H1 (cell line): ENCODE results near the gene LIPG. TPM values are rescaled to one million over a fixed set of nuclear protein-coding genes. Genes with fewer than 3 reads are reported as not detected.

Source experiments
- CTCF ChIA-PET: fragments of 300-600 bp; sonication (Branson Sonifier 250); formaldehyde crosslinking; loops from one replicate; lab custom pipeline; 2021; ENCODE audit not compliant: partially characterized antibody; lab: Charles Lee
- POLR2A ChIA-PET: fragments of 300-600 bp; sonication (Branson Sonifier 250); formaldehyde crosslinking; loops from one replicate; lab custom pipeline; 2021; ENCODE audit warnings: inconsistent platforms; ENCODE audit not compliant: partially characterized antibody; lab: Charles Lee
- DNase-seq, 2 experiments: peaks; one replicate each; pipeline versions ENCODE4 v3.0.0 to v3.0.0-alpha.2; 2010 to 2022; ENCODE audit warnings: low spot score in 2 of 2, low read depth in 1 of 2, mixed read lengths in 1 of 2
- FAIRE-seq: peaks from 2 replicates; lab custom pipeline; 2011; peaks lifted over from hg19 to GRCh38; lab: Jason Lieb, UNC
- H2AFZ ChIP-seq: 2 replicates; pipeline ENCODE4 v1.8.1; 2012; ENCODE audit warnings: low read length, inconsistent platforms
- H2AK5ac ChIP-seq: 2 replicates; pipeline ENCODE4 v1.6.1; 2013; ENCODE audit warnings: low read depth, low read length
- H2BK120ac ChIP-seq: replicated peaks from 2 replicates; pipeline ENCODE3; 2013; ENCODE audit warnings: low read depth, low read length, inconsistent platforms
- H2BK12ac ChIP-seq: 2 replicates; pipeline ENCODE4 v1.6.1; 2013; ENCODE audit warnings: low read depth, low read length
- H2BK15ac ChIP-seq: 2 replicates; pipeline ENCODE4 v1.6.1; 2013; ENCODE audit warnings: low read length
- H2BK20ac ChIP-seq: 2 replicates; pipeline ENCODE4 v1.6.1; 2013; ENCODE audit warnings: low read length
- H2BK5ac ChIP-seq: 2 replicates; pipeline ENCODE4 v1.6.1; 2013; ENCODE audit warnings: low read depth, low read length
- H3K14ac ChIP-seq: 2 replicates; pipeline ENCODE4 v1.6.1; 2013; ENCODE audit warnings: inconsistent platforms; ENCODE audit not compliant: insufficient read length
- H3K18ac ChIP-seq: 2 replicates; pipeline ENCODE4 v1.6.1; 2013; ENCODE audit warnings: low read length; ENCODE audit errors: extremely low read depth
- H3K23ac ChIP-seq: 2 replicates; pipeline ENCODE4 v1.6.1; 2013; ENCODE audit warnings: inconsistent platforms; ENCODE audit not compliant: insufficient read length
- H3K23me2 ChIP-seq: 2 replicates; pipeline ENCODE4 v1.6.1; 2013; ENCODE audit warnings: low read depth, low read length
- H3K27ac ChIP-seq: 2 replicates; pipeline ENCODE4 v1.6.1; 2011; ENCODE audit warnings: low read depth, low read length, inconsistent platforms
- H3K27me3 ChIP-seq, 4 experiments: replicated peaks in 1 of 4; 1 replicate in 1 of 4; 2 replicates in 3 of 4; pipeline versions ENCODE4 v1.6.1 to v1.8.1; 2011 to 2013; ENCODE audit warnings: low read length in 3 of 4, mild to moderate bottlenecking in 3 of 4, inconsistent platforms in 2 of 4, mixed read lengths in 2 of 4, moderate library complexity in 1 of 4; ENCODE audit not compliant: control insufficient read depth in 3 of 4, insufficient read depth in 3 of 4; ENCODE audit errors: extremely low read depth in 1 of 4
- H3K36me3 ChIP-seq, 4 experiments: 2 replicates each; pipeline versions ENCODE4 v1.6.1 to v1.8.1; 2011 to 2013; ENCODE audit warnings: mild to moderate bottlenecking in 4 of 4, low read length in 3 of 4, moderate library complexity in 2 of 4, control low read depth in 1 of 4, inconsistent platforms in 1 of 4; ENCODE audit not compliant: insufficient read depth in 4 of 4, control insufficient read depth in 2 of 4
- H3K4ac ChIP-seq: replicated peaks from 2 replicates; pipeline ENCODE3; 2013; ENCODE audit warnings: low read length, low read depth, mixed read lengths, inconsistent platforms; ENCODE audit not compliant: insufficient read length
- H3K4me1 ChIP-seq, 4 experiments: replicated peaks in 1 of 4; 1 replicate in 1 of 4; 2 replicates in 3 of 4; pipeline versions ENCODE4 v1.6.1 to v1.8.1; 2011 to 2013; ENCODE audit warnings: low read length in 3 of 4, inconsistent platforms in 2 of 4, mixed read lengths in 1 of 4; ENCODE audit not compliant: insufficient read depth in 4 of 4, control insufficient read depth in 3 of 4
- H3K4me2 ChIP-seq, 2 experiments: 2 replicates each; pipeline versions ENCODE4 v1.6.1 to v1.8.1; 2011 to 2013; ENCODE audit warnings: low read depth in 2 of 2, low read length in 2 of 2, control low read depth in 1 of 2, inconsistent platforms in 1 of 2, mild to moderate bottlenecking in 1 of 2; ENCODE audit not compliant: insufficient read depth in 1 of 2
- H3K4me3 ChIP-seq, 4 experiments: fragments of 200-600, 300-600 bp in 1 of 4; sonication (generic), shearing (Covaris generic), sonication (Bioruptor Twin) in 1 of 4; 2 replicates each; pipeline versions ENCODE4 v1.5.1 to v1.8.1; 2011 to 2016; ENCODE audit warnings: low read length in 4 of 4, low read depth in 3 of 4, control low read depth in 2 of 4, inconsistent platforms in 2 of 4, mild to moderate bottlenecking in 2 of 4, mixed read lengths in 1 of 4, moderate library complexity in 1 of 4; ENCODE audit not compliant: insufficient read depth in 2 of 4; ENCODE audit errors: extremely low read depth in 1 of 4
- H3K56ac ChIP-seq: replicated peaks from 2 replicates; pipeline ENCODE3; 2013; ENCODE audit warnings: low read depth, mild to moderate bottlenecking, mixed read lengths, low read length, inconsistent platforms; ENCODE audit not compliant: insufficient read length
- H3K79me1 ChIP-seq: 2 replicates; pipeline ENCODE4 v1.6.1; 2013; ENCODE audit warnings: low read depth, low read length, control low read depth
- H3K79me2 ChIP-seq, 2 experiments: 2 replicates each; pipeline versions ENCODE4 v1.6.1 to v1.8.1; 2012 to 2013; ENCODE audit warnings: low read length in 2 of 2, mild to moderate bottlenecking in 2 of 2, inconsistent platforms in 1 of 2; ENCODE audit not compliant: insufficient read depth in 2 of 2, control insufficient read depth in 1 of 2
- H3K9ac ChIP-seq, 4 experiments: replicated peaks in 1 of 4; 1 replicate in 1 of 4; 2 replicates in 3 of 4; pipeline versions ENCODE4 v1.6.1 to v1.8.1; 2011 to 2013; ENCODE audit warnings: low read depth in 3 of 4, low read length in 3 of 4, control low read depth in 2 of 4, mild to moderate bottlenecking in 2 of 4, moderate library complexity in 2 of 4, inconsistent platforms in 1 of 4; ENCODE audit errors: extremely low read depth in 1 of 4
- H3K9me3 ChIP-seq, 2 experiments: 2 replicates each; pipeline versions ENCODE4 v1.6.1 to v1.8.1; 2012 to 2013; ENCODE audit warnings: mild to moderate bottlenecking in 2 of 2, moderate library complexity in 2 of 2, control low read depth in 1 of 2, inconsistent platforms in 1 of 2, low read depth in 1 of 2, low read length in 1 of 2, mixed read lengths in 1 of 2; ENCODE audit not compliant: insufficient read depth in 2 of 2
- H4K20me1 ChIP-seq, 2 experiments: replicated peaks in 1 of 2; 2 replicates each; pipeline versions ENCODE3 to v1.8.1; 2011 to 2013; ENCODE audit warnings: inconsistent platforms in 2 of 2, low read length in 2 of 2, mild to moderate bottlenecking in 1 of 2; ENCODE audit not compliant: insufficient read depth in 2 of 2, control insufficient read depth in 1 of 2
- H4K5ac ChIP-seq: 2 replicates; pipeline ENCODE4 v1.6.1; 2013; ENCODE audit warnings: low read length, low read depth, mixed read lengths, inconsistent platforms; ENCODE audit not compliant: insufficient read length
- H4K8ac ChIP-seq: 2 replicates; pipeline ENCODE4 v1.8.0; 2013; ENCODE audit warnings: mild to moderate bottlenecking, moderate library complexity, low read length, inconsistent platforms; ENCODE audit not compliant: insufficient read depth; ENCODE audit errors: extremely low read depth
- H4K91ac ChIP-seq: replicated peaks from 2 replicates; pipeline ENCODE3; 2013; ENCODE audit warnings: low read length, mixed read lengths, inconsistent platforms; ENCODE audit not compliant: insufficient read length
- ATF2 ChIP-seq: IDR thresholded peaks from 2 replicates; pipeline ENCODE4 v1.6.1; 2012; ENCODE audit warnings: low read length, inconsistent platforms
- CTBP2 ChIP-seq: IDR thresholded peaks from 2 replicates; pipeline ENCODE4 v1.7.0; 2011; ENCODE audit warnings: borderline replicate concordance, mild to moderate bottlenecking, moderate library complexity, mixed read lengths, low read length; ENCODE audit not compliant: insufficient read depth, insufficient read length
- EGR1 ChIP-seq: IDR thresholded peaks from 2 replicates; pipeline ENCODE4 v1.6.1; 2011; ENCODE audit warnings: low read depth, low read length, borderline replicate concordance
- GABPA ChIP-seq: IDR thresholded peaks from 2 replicates; pipeline ENCODE4 v1.6.1; 2011; ENCODE audit warnings: mild to moderate bottlenecking, low read length, moderate library complexity, borderline replicate concordance; ENCODE audit not compliant: insufficient read depth
- GTF2F1 ChIP-seq: IDR thresholded peaks from 2 replicates; pipeline ENCODE4 v1.6.1; 2012; ENCODE audit warnings: low read depth, low read length, improper control_type of control experiment, borderline replicate concordance
- KDM1A ChIP-seq: fragments of 200-600, 300-600 bp; sonication (generic); IDR thresholded peaks from 2 replicates; pipeline ENCODE4 v1.7.1; 2016; ENCODE audit warnings: mild to moderate bottlenecking, low read length, borderline replicate concordance
- PHF8 ChIP-seq: fragments of 200-600 bp; sonication (generic); conservative IDR thresholded peaks from 2 replicates; pipeline ENCODE4 v1.7.1; 2012; ENCODE audit warnings: low read depth, mild to moderate bottlenecking, inconsistent platforms, low read length, moderate library complexity
- RXRA ChIP-seq: IDR thresholded peaks from 2 replicates; pipeline ENCODE4 v1.6.1; 2011; ENCODE audit warnings: low read depth, mild to moderate bottlenecking, low read length, moderate library complexity; ENCODE audit not compliant: insufficient read depth
- SP1 ChIP-seq: IDR thresholded peaks from 2 replicates; pipeline ENCODE4 v1.6.1; 2011; ENCODE audit warnings: low read depth, low read length
- TAF7 ChIP-seq: optimal IDR thresholded peaks from 2 replicates; pipeline ENCODE3; 2011; ENCODE audit warnings: low read depth, mild to moderate bottlenecking, inconsistent platforms, low read length, moderate library complexity, borderline replicate concordance
- USF2 ChIP-seq: IDR thresholded peaks from 2 replicates; pipeline ENCODE4 v1.6.1; 2011; ENCODE audit warnings: low read length, improper control_type of control experiment
- WGBS, 2 experiments: shearing (Covaris generic) in 1 of 2; methylation state at CpG; one replicate each; pipeline versions ENCODE4 v1.1.6 to v1.1.7; 2013 to 2015; ENCODE audit warnings: low lambda C conversion rate in 2 of 2, mixed read lengths in 2 of 2, inconsistent platforms in 1 of 2, low coverage in 1 of 2, missing lambda C conversion rate in 1 of 2; ENCODE audit not compliant: insufficient replicate concordance in 2 of 2, insufficient coverage in 1 of 2, insufficient read length in 1 of 2; ENCODE audit errors: extremely low coverage in 1 of 2, missing lambda C conversion rate in 1 of 2; 5-methylcytosine and 5-hydroxymethylcytosine counted together
- polyA plus RNA-seq, 7 experiments: library from polyadenylated mRNA; depleted of rRNA in 3 of 7; stranded (reverse) in 5 of 7; unstranded in 2 of 7; fragments of >200 nt in 5 of 7; fragments of 200-250 nt in 2 of 7; gene quantifications; 1 replicate in 5 of 7; 2 replicates in 1 of 7; 4 replicates in 1 of 7; pipeline versions ENCODE4 v1.2.1 to v1.2.3, GENCODE V29; 2011 to 2013; ENCODE audit warnings: missing spikeins in 2 of 7, mixed read lengths in 2 of 7
- total RNA-seq: library from RNA; stranded (reverse); fragmentation: NEBNext Ultra II Directional; extraction: Animal tissue kit (Norgen Biotek cat#: 25700); gene quantifications from 2 replicates; pipeline ENCODE4 v1.2.1, GENCODE V29; 2021

LIPG gene
- total and polyA plus RNA-seq, 2 of the 8 experiments (the other 6 are each of a cell fraction or from before 2014, with no cell fraction given): 9.2 to 9.8 TPM

GRCh38 chr18:49617865-49618264, 56.0 kb downstream of the LIPG start:
- 83% methylated on average over 2 of the region's 2 CpGs; no CpG with 5 or more reads in 1 of the 2 experiments for WGBS, 2 experiments
- no peak overlapping the region for H2BK120ac ChIP-seq
- H4K20me1 ChIP-seq: no peaks in the 10 kb centered on the region
- H3K56ac ChIP-seq: no peak overlapping the region
- no peak overlapping the region for H3K23ac ChIP-seq
- H3K27ac ChIP-seq: no peak overlapping the region
- no peak overlapping the region for H3K18ac ChIP-seq
- peaks cover 4 to 14% (median 11%) of the 10 kb centered on the region in 4 experiments for H3K4me1 ChIP-seq
- ChIA-PET CTCF (interaction anchor here (0.7 to 9.3 kb wide), 5 partner anchors 10 to 111 kb away, joined by 3 to 53 read pairs (median 5); no protein-coding TSS in a partner anchor), POLR2A (interaction anchor here (1.4 kb wide), 2 partner anchors 10 to 131 kb away, joined by 3 read pairs; partner anchors contain the start of gene C18orf32)
- no peak overlapping the region for H2AFZ ChIP-seq
- no peaks in the 10 kb centered on the region for H3K79me1 ChIP-seq
- H2BK15ac ChIP-seq: no peak overlapping the region
- no peak overlapping the region for H4K91ac ChIP-seq
- no peak overlapping the region for H2BK12ac ChIP-seq
- H3K9ac ChIP-seq: no peak overlapping the region
- H3K14ac ChIP-seq: no peak overlapping the region
- no peak overlapping the region for H4K5ac ChIP-seq
- no peaks in the 10 kb centered on the region for H3K36me3 ChIP-seq
- FAIRE-seq (no peak), DNase-seq (no peak)
- H2BK5ac ChIP-seq: no peak overlapping the region
- H4K8ac ChIP-seq: no peak overlapping the region
- no peak overlapping the region for H2AK5ac ChIP-seq
- H3K4me2 ChIP-seq: no peak overlapping the region
- H3K27me3 ChIP-seq: peaks cover 0 to 2% (median 0%) of the 10 kb centered on the region in 4 experiments; a peak in 2 of 7 replicates
- no peaks in the 10 kb centered on the region for H3K79me2 ChIP-seq
- H3K4me3 ChIP-seq: no peak overlapping the region
- H2BK20ac ChIP-seq: no peak overlapping the region
- H3K9me3 ChIP-seq: no peaks in the 10 kb centered on the region
- no peaks in the 10 kb centered on the region for H3K23me2 ChIP-seq
- H3K4ac ChIP-seq: no peak overlapping the region
- TF ChIP-seq KDM1A: no peak
- no peak for TF ChIP-seq EGR1
- TF ChIP-seq SP1: no peak
- no peak for TF ChIP-seq PHF8
- no peak for TF ChIP-seq GABPA
- no peak for TF ChIP-seq USF2
- no peak for TF ChIP-seq CTBP2
- no peak for TF ChIP-seq TAF7
- TF ChIP-seq GTF2F1: no peak
- TF ChIP-seq RXRA: no peak
- TF ChIP-seq ATF2: no peak
